ENCODE results near the gene PTGS1. TPM values are rescaled to one million over a fixed set of nuclear protein-coding genes. Genes with fewer than 3 reads are reported as not detected.

The PTGS1 gene
- total RNA-seq, 4 donors from 2014 or later: 72.2 to 119 (median 84.1) TPM

GRCh38 chr9:122348791-122349190 lies 22.0 kb upstream of the PTGS1 start:
- intact Hi-C loops (cut with DNase I): loop anchor here (5.0 kb wide), 2 partner anchors 86 to 109 kb away; partner anchors contain the start of genes MRRF and RBM18
- Histone ChIP-seq H3K27ac (replicated peaks in 1 of 4) (no peak overlapping the region), H3K9me3 (no peaks in the 10 kb centered on the region), H3K27me3 (no peaks in the 10 kb centered on the region), H3K36me3 (no peaks in the 10 kb centered on the region), H3K4me3 (no peak overlapping the region), H3K4me1 (peaks cover 13 to 27% (median 24%) of the 10 kb centered on the region in 4 donors)
- 81% methylated on average over 2 of the region's 2 CpGs for WGBS
- TF ChIP-seq EP300 (IDR thresholded peaks at IDR 0.05) (no peak), POLR2A (IDR thresholded peaks at IDR 0.05; ENCODE audit: low read depth) (no peak), POLR2AphosphoS5 (IDR thresholded peaks at IDR 0.05) (no peak), CTCF (IDR thresholded peaks at IDR 0.05) (no peak)
- no peak for DNase-seq (ENCODE audit: extremely low spot score)

- Histone ChIP-seq H3K4me1 (peaks cover 13 to 27% (median 24%) of the 10 kb centered on the region in 4 donors), H3K4me3 (no peak overlapping the region), H3K27ac (replicated peaks in 1 of 4) (no peak overlapping the region), H3K36me3 (no peaks in the 10 kb centered on the region), H3K27me3 (no peaks in the 10 kb centered on the region), H3K9me3 (no peaks in the 10 kb centered on the region)
- TF ChIP-seq POLR2AphosphoS5 (IDR thresholded peaks at IDR 0.05) (no peak), EP300 (IDR thresholded peaks at IDR 0.05) (no peak), POLR2A (IDR thresholded peaks at IDR 0.05; ENCODE audit: low read depth) (no peak), CTCF (IDR thresholded peaks at IDR 0.05) (no peak)
- WGBS: 85% methylated on average over 4 of the region's 4 CpGs
- no peak for DNase-seq (ENCODE audit: extremely low spot score)
- intact Hi-C loops (cut with DNase I): loop anchor here (5.0 kb wide), 2 partner anchors 87 to 108 kb away; partner anchors contain the start of genes MRRF and RBM18
These were observed 21.6 kb upstream of the PTGS1 start for GRCh38 chr9:122349201-122349600.

- no peak overlapping the region for H3K27ac ChIP-seq (replicated peaks in 1 of 4)
These were observed 20.1 kb upstream of the PTGS1 start for GRCh38 chr9:122350577-122351355.

DNA sequence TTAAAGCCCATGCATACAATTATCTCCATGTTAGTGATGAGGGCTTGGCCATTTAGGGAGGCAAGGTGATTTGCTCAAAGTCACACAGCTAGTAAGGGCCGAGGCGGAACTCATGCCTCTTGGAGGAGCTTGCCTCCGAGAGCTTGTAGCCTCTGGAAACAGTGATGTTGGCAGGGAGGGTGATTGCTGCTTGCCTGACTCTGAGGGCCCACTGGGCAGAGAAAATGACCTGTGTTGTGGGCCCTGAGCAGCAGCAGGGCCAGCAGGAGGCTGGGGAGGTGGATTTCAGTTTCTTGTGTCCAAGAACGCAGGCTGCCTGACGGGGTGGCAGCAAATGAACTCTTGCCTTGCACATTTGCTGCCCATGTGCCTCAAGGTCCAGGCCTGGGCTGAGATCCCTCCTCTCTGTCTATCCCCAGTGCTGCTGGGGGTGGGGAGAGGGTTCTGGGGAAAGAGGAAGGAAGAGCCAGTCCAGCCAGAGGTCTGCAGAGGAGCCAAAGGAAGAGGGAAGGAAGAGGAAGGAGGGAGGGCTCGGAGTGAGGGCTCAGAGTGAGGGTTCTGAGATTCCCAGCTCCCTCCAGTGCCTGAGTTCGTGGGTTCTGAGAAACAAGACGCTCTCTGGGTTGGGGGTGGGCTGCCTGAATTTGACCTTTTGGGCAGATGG lies 16.2 kb upstream of the PTGS1 start:
- Histone ChIP-seq H3K27ac (replicated peaks in 1 of 4) (no peak overlapping the region), H3K36me3 (no peaks in the 10 kb centered on the region), H3K4me1 (peaks cover 0 to 5% (median 2%) of the 10 kb centered on the region in 4 donors), H3K9me3 (no peaks in the 10 kb centered on the region), H3K4me3 (no peak overlapping the region), H3K27me3 (no peaks in the 10 kb centered on the region)
- WGBS: 85% methylated on average over 8 of the region's 8 CpGs
- TF ChIP-seq EP300 (IDR thresholded peaks at IDR 0.05) (no peak), CTCF (IDR thresholded peaks at IDR 0.05) (no peak), POLR2AphosphoS5 (IDR thresholded peaks at IDR 0.05) (no peak), POLR2A (IDR thresholded peaks at IDR 0.05; ENCODE audit: low read depth) (no peak)
- intact Hi-C loops (cut with DNase I): no loop called here
- no peak for DNase-seq (ENCODE audit: extremely low spot score)

More at GRCh38 chr9:122350577-122351355, 20.1 kb upstream of the PTGS1 start:
- intact Hi-C loops (cut with DNase I): loop anchor here (1.0 kb wide), 1 partner anchor 225 kb away; no protein-coding TSS in a partner anchor
- DNase-seq (ENCODE audit: extremely low spot score): peak; percentile 95
- WGBS: 41% methylated on average over 11 of the region's 11 CpGs
- TF ChIP-seq POLR2A (IDR thresholded peaks at IDR 0.05; ENCODE audit: low read depth) (no peak), EP300 (IDR thresholded peaks at IDR 0.05) (no peak), POLR2AphosphoS5 (IDR thresholded peaks at IDR 0.05) (peak in 1 of 2 donors; percentile 62), CTCF (IDR thresholded peaks at IDR 0.05) (peak in 2 of 3 experiments; percentile 97)
- H3K4me3 ChIP-seq: no peak overlapping the region
- no peaks in the 10 kb centered on the region for H3K27me3 ChIP-seq
- no peaks in the 10 kb centered on the region for H3K9me3 ChIP-seq
- H3K36me3 ChIP-seq: no peaks in the 10 kb centered on the region
- peaks cover 13 to 27% (median 24%) of the 10 kb centered on the region in 4 donors for H3K4me1 ChIP-seq
